Measurements from ENCODE around the gene RFTN1. TPM values are rescaled to one million over a fixed set of nuclear protein-coding genes. Genes with fewer than 3 reads are reported as not detected.

The RFTN1 gene
- total and polyA plus RNA-seq, 10 of the 15 experiments (the other 5 are each of a cell fraction or from before 2014, with no cell fraction given) = 20.6 to 213 (median 147) TPM

GRCh38 chr3:16315623-16316022 lies 197.9 kb downstream of the RFTN1 start:
- H4K20me1 ChIP-seq (ENCODE audit: control insufficient read depth, insufficient read depth) = no peaks in the 10 kb centered on the region
- H3K27me3 ChIP-seq (replicated peaks in 1 of 2; ENCODE audit: control insufficient read depth in 2 of 2, insufficient read depth in 2 of 2, low read length in 1 of 2) = no peaks in the 10 kb centered on the region
- H3K36me3 ChIP-seq (ENCODE audit: control insufficient read depth in 2 of 2, insufficient read depth in 2 of 2, low read length in 1 of 2) = peaks cover 23 to 44% of the 10 kb centered on the region in 2 experiments
- peaks cover 14% of the 10 kb centered on the region for H3K4me1 ChIP-seq (ENCODE audit: control insufficient read depth, insufficient read depth, low read length)
- POLR2A ChIA-PET = no interaction called here
- CTCF ChIA-PET = interaction anchor here (1.3 to 2.1 kb wide), 2 partner anchors 25 to 47 kb away, joined by 5 read pairs; no protein-coding TSS in a partner anchor
- H2AFZ ChIP-seq (ENCODE audit: control insufficient read depth, low read depth, low read length) = no peak overlapping the region
- DNase-seq (ENCODE audit: low read depth, low spot score) (no peak), FAIRE-seq (no peak), ATAC-seq (no peak)
- no TSS peak for BruUV-seq (replicated peaks)
- H3K27ac ChIP-seq (ENCODE audit: control insufficient read depth, insufficient read depth) = no peak overlapping the region
- H3K79me2 ChIP-seq (ENCODE audit: control insufficient read depth, insufficient read depth, low read length) = no peaks in the 10 kb centered on the region
- no peak overlapping the region for H3K4me2 ChIP-seq (ENCODE audit: control insufficient read depth, insufficient read depth)
- RAD21 ChIA-PET (ENCODE audit: unreplicated experiment) = interaction anchor here (1.1 kb wide), 1 partner anchor 9 kb away, joined by 3 read pairs; no protein-coding TSS in a partner anchor
- in situ Hi-C loops (cut with MboI) (no loop called here), intact Hi-C loops (cut with micrococcal nuclease; ENCODE audit: unreplicated experiment) (no loop called here)
- no peak overlapping the region for H3K4me3 ChIP-seq
- no peaks in the 10 kb centered on the region for H3K9me3 ChIP-seq (replicated peaks; ENCODE audit: control insufficient read depth, insufficient read depth, low read length)
- TF ChIP-seq HCFC1 (IDR thresholded peaks at IDR 0.05; ENCODE audit: low read length) = no peak
- TF ChIP-seq MEF2B (IDR thresholded peaks at IDR 0.05; ENCODE audit: partially characterized antibody, poor library complexity, severe bottlenecking) = no peak
- TF ChIP-seq POLR2AphosphoS2 (IDR thresholded peaks at IDR 0.05; ENCODE audit: low read depth, low read length) = no peak
- TF ChIP-seq ZNF274 (IDR thresholded peaks at IDR 0.05; ENCODE audit: insufficient read depth, insufficient read length) = no peak
- no peak for TF ChIP-seq FOXK2 (IDR thresholded peaks at IDR 0.05)
- no peak for TF ChIP-seq SKIL (IDR thresholded peaks at IDR 0.05; ENCODE audit: low read depth, poor library complexity, severe bottlenecking)
- TF ChIP-seq EED (IDR thresholded peaks at IDR 0.05; ENCODE audit: low read depth) = no peak
- no peak for TF ChIP-seq FOS (IDR thresholded peaks at IDR 0.05; ENCODE audit: borderline replicate concordance, extremely low read depth, insufficient read length)
- TF ChIP-seq CREM (IDR thresholded peaks at IDR 0.05; ENCODE audit: low read depth) = no peak
- no peak for TF ChIP-seq GATAD2B (conservative IDR thresholded peaks at IDR 0.05; ENCODE audit: low read depth)
- 91% methylated on average over 7 of the region's 7 CpGs for WGBS (ENCODE audit: insufficient coverage, insufficient replicate concordance, low lambda C conversion rate, missing lambda C conversion rate)
- H3K9ac ChIP-seq (ENCODE audit: control insufficient read depth, insufficient read depth, low read length) = no peak overlapping the region
- SMC1A ChIA-PET (ENCODE audit: uncharacterized antibody, unreplicated experiment) = interaction anchor here (0.6 to 4.0 kb wide), 2 partner anchors 24 to 150 kb away, joined by 3 to 20 read pairs; no protein-coding TSS in a partner anchor
